ENCODE data around the gene ARHGAP35.
"Not testable (repeated sequence)": the region's sequence is repeated elsewhere in the genome, so short reads cannot be mapped to it uniquely, and the experiment has no call there.

ARHGAP35 gene

GRCh38 chr19:46872967-46873366, 12.2 kb downstream of the ARHGAP35 start:
- DNase-seq: no peak

GRCh38 chr19:46875234-46875633, 14.4 kb downstream of the ARHGAP35 start:
- no peak for DNase-seq

- no peak for DNase-seq
Observed at GRCh38 chr19:46875657-46876056, 14.9 kb downstream of the ARHGAP35 start.

- DNase-seq: no peak
Observed at GRCh38 chr19:46878613-46879375, 18.0 kb downstream of the ARHGAP35 start.

GRCh38 chr19:46880431-46880830, 19.6 kb downstream of the ARHGAP35 start:
- DNase-seq: no peak

GRCh38 chr19:46881092-46881491, 20.3 kb downstream of the ARHGAP35 start:
- DNase-seq: no peak

GRCh38 chr19:46882034-46882433, 21.2 kb downstream of the ARHGAP35 start:
- no peak for DNase-seq

GRCh38 chr19:46882751-46883150, 22.0 kb downstream of the ARHGAP35 start:
- DNase-seq: not testable (repeated sequence)

- DNase-seq: no peak
Observed at GRCh38 chr19:46885411-46885810, 24.6 kb downstream of the ARHGAP35 start.

- DNase-seq: no peak
Observed at GRCh38 chr19:46886546-46887239, 25.9 kb downstream of the ARHGAP35 start.

GRCh38 chr19:46887240-46887782, 26.5 kb downstream of the ARHGAP35 start:
- DNase-seq: no peak

GRCh38 chr19:46890423-46891170, 29.8 kb downstream of the ARHGAP35 start:
- DNase-seq: no peak

- DNase-seq: no peak
Observed at GRCh38 chr19:46892252-46893179, 31.7 kb downstream of the ARHGAP35 start.

GRCh38 chr19:46896076-46896794, 35.4 kb downstream of the ARHGAP35 start:
- no peak for DNase-seq

GRCh38 chr19:46898731-46899130, 37.9 kb downstream of the ARHGAP35 start:
- no peak for DNase-seq

GRCh38 chr19:46900341-46900740, 39.5 kb downstream of the ARHGAP35 start:
- DNase-seq: no peak

GRCh38 chr19:46901701-46902401, 41.1 kb downstream of the ARHGAP35 start:
- DNase-seq: no peak

GRCh38 chr19:46902402-46902766, 41.6 kb downstream of the ARHGAP35 start:
- no peak for DNase-seq

GRCh38 chr19:46903458-46903857, 42.7 kb downstream of the ARHGAP35 start:
- DNase-seq: no peak

- no peak for DNase-seq
Observed at GRCh38 chr19:46904114-46905060, 43.6 kb downstream of the ARHGAP35 start.
